ENCODE results near the gene SIN3B.

The SIN3B gene

DNA sequence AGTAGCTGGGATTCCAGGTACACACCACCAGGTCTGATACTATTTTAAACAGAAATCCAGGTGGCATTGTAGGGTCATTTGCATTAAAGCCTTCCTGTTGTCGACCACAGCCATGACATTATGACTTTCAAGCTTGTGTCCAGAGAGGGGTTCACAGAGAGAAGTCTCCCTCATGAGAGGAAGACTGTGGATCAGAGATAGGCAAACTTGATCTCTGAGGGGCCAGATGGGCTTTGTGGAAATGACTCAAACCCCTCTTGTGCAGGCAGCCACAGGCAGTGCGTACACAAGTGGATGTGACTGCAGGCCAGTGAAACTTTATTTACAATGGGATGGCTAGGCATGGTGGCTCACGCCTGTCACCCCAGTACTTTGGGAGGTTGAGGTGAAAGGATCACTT is 31.8 kb downstream of the SIN3B start:
- TF ChIP-seq, protein P1, sequence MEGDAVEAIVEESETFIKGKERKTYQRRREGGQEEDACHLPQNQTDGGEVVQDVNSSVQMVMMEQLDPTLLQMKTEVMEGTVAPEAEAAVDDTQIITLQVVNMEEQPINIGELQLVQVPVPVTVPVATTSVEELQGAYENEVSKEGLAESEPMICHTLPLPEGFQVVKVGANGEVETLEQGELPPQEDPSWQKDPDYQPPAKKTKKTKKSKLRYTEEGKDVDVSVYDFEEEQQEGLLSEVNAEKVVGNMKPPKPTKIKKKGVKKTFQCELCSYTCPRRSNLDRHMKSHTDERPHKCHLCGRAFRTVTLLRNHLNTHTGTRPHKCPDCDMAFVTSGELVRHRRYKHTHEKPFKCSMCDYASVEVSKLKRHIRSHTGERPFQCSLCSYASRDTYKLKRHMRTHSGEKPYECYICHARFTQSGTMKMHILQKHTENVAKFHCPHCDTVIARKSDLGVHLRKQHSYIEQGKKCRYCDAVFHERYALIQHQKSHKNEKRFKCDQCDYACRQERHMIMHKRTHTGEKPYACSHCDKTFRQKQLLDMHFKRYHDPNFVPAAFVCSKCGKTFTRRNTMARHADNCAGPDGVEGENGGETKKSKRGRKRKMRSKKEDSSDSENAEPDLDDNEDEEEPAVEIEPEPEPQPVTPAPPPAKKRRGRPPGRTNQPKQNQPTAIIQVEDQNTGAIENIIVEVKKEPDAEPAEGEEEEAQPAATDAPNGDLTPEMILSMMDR (IDR thresholded peaks at IDR 0.05; ENCODE audit: low read depth, low read length) = no peak
- no peak for DNase-seq (ENCODE audit: low read depth, low spot score)
- in situ Hi-C loops (cut with HindIII; ENCODE audit: low sequenced_read_pairs) = no loop called here
- H3K4me3 ChIP-seq (ENCODE audit: low read depth, low read length) = no peak overlapping the region

DNA sequence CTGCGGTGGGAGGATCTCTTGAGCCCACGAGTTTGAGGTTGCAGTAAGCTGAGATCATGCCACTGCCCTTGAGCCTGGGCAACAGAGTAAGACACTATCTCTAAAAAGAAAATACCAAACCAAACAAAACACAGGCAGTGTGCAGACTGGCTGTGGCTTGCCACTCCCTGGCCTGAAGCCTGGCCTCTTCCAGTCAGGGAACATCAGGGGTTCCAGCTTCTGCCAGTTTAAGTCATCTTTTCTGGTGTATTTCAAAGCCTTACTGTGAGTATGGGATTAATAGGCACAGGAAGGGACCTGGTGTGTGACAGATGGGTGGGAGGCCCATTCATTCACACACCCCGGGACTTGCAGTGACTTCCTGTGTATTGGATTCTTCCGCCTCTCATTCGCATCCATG is 32.6 kb downstream of the SIN3B start:
- TF ChIP-seq, protein P1 (IDR thresholded peaks at IDR 0.05; ENCODE audit: low read depth, low read length) = no peak
- in situ Hi-C loops (cut with HindIII; ENCODE audit: low sequenced_read_pairs) = no loop called here
- H3K4me3 ChIP-seq (ENCODE audit: low read depth, low read length) = no peak overlapping the region
- no peak for DNase-seq (ENCODE audit: low read depth, low spot score)

DNA sequence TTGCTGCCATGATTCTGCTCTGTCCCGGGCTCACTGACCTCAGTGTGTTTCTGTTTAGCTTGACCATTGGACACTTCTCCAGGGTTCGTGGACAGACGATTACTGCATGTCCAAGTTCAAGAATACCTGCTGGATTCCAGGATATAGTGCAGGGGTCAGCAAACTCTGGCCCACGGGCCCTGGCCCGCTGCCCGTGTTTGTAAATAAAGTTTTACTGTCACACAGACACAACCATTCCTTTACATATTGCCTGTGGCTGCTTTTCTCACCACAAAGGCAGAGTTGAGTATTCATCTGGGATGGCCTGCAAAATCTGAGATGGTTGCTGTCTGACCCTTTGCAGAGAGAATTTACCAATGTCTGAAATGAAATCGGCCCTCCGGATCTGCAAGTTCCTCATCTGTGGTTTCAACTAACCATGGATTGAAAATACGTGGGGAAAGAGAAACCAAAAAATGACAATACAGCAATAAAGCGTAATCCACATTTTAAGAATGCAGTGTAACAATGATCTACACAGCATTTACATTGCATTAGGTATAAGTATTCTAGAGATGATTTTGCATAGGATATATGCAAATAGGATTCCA is 33.7 kb downstream of the SIN3B start:
- H3K4me3 ChIP-seq (ENCODE audit: low read depth, low read length) = no peak overlapping the region
- TF ChIP-seq, protein P1 (IDR thresholded peaks at IDR 0.05; ENCODE audit: low read depth, low read length) = no peak
- in situ Hi-C loops (cut with HindIII; ENCODE audit: low sequenced_read_pairs) = no loop called here
- no peak for DNase-seq (ENCODE audit: low read depth, low spot score)

DNA sequence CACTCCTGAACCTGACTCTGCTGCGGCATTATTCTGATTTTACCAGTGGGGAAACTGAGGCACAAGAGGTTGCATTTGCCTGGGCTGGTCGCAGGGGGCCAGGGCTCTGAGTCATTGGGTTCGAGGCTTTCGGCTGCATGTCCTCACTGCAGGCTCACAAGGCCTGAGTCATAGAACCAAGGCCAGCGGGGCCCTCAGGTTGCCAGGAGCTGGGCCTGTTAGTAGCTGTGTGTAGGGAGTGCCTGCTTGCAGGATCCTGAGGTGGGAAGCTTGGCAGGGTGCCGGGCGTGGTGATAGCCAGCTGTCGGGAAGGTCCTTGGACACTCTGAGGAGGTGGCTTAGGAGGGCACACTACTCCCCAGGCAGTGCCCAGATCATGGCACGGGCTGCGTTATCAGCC is 38.0 kb downstream of the SIN3B start:
- in situ Hi-C loops (cut with HindIII; ENCODE audit: low sequenced_read_pairs) = no loop called here
- TF ChIP-seq, protein P1 (IDR thresholded peaks at IDR 0.05; ENCODE audit: low read depth, low read length) = no peak
- H3K4me3 ChIP-seq (ENCODE audit: low read depth, low read length) = no peak overlapping the region
- DNase-seq (ENCODE audit: low read depth, low spot score) = peak; percentile 28

DNA sequence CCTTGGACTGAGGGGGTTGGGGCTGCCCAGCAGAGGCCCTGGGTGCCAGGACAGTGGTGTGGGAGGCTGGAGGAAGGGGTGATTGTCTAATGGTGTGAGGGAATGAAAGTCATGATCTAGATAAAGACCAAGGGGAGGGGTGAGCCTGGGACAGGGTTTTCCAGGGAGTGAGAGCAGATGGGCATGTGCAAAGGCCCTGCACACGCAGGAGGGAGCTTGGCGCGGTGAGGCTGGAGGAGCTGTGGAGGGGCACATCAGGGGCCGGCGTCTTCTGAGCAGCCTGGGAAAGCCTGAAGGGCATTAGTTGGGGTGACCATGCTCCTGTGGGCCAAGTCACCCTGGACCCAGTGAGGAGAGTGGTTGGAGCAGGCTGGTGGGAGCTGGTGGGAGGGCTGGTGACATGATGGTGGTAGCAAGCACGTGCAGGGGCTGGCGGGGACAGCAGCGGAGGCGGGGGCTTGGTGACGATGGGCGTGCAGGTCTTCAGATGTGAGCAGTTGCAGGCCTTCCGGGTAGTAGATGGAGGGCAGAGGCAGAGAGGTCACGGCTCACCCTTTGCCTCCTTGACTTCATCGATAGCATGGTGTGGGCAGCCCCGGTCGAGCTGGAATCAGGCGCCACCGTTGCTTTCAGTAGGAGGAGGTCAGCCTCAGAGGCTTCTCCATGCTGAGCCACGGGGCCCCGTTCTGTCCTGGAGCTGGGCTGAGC is 39.4 kb downstream of the SIN3B start:
- TF ChIP-seq, protein P1 (IDR thresholded peaks at IDR 0.05; ENCODE audit: low read depth, low read length) = no peak
- in situ Hi-C loops (cut with HindIII; ENCODE audit: low sequenced_read_pairs) = no loop called here
- no peak for DNase-seq (ENCODE audit: low read depth, low spot score)
- no peak overlapping the region for H3K4me3 ChIP-seq (ENCODE audit: low read depth, low read length)

DNA sequence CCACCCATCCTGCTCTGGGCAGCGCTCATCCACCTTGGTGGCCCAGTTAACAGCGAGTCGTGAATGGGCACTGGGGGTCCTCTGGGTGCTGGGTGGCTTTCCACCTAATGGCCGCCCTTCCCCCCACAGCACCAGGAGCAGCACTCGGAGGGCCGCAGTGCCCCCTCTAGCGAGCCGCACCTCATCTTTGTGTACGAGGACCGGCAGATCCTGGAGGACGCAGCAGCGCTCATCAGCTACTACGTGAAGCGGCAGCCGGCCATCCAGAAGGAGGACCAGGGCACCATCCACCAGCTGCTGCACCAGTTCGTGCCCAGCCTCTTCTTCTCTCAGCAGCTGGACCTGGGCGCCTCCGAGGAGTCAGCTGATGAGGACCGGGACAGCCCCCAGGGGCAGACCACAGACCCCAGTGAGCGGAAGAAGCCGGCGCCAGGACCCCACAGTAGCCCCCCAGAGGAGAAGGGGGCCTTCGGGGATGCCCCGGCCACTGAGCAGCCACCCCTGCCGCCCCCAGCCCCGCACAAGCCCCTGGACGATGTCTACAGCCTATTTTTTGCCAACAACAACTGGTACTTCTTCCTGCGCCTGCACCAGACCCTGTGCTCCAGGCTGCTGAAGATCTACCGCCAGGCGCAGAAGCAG is 40.3 kb downstream of the SIN3B start:
- TF ChIP-seq, protein P1 (IDR thresholded peaks at IDR 0.05; ENCODE audit: low read depth, low read length) = no peak
- no peak overlapping the region for H3K4me3 ChIP-seq (ENCODE audit: low read depth, low read length)
- DNase-seq (ENCODE audit: low read depth, low spot score) = no peak
- in situ Hi-C loops (cut with HindIII; ENCODE audit: low sequenced_read_pairs) = no loop called here
